ENCODE measurements around the gene KRCC1. TPM values are rescaled to one million over a fixed set of nuclear protein-coding genes. Genes with fewer than 3 reads are reported as not detected.

The KRCC1 gene
- total and polyA plus RNA-seq, 2 experiments from 2014 or later: 10.3 to 12.5 TPM

GRCh38 chr2:88027697-88028389 is 27.7 kb downstream of the KRCC1 start:
- no peaks in the 10 kb centered on the region for H3F3A ChIP-seq (replicated peaks; ENCODE audit: low read depth)
- H3K4me3 ChIP-seq: no peak overlapping the region
- no peak for ATAC-seq
- H3K27me3 ChIP-seq (ENCODE audit: insufficient read depth): no peaks in the 10 kb centered on the region
- H3K4me1 ChIP-seq (ENCODE audit: insufficient read depth): peaks cover 22% of the 10 kb centered on the region
- Mint-ChIP-seq H3K27me3 (ENCODE audit: insufficient read depth, low read depth, poor library complexity) (no peaks in the 10 kb centered on the region), H3K4me3 (no peak overlapping the region), H3K36me3 (ENCODE audit: low read depth) (peaks cover 4% of the 10 kb centered on the region; the same call in 2 of the 3 replicates), H3K27ac (peak overlapping the region; percentile 25; the same call in 1 of the 2 replicates), H3K9me3 (no peaks in the 10 kb centered on the region), H3K4me1 (peaks cover 26% of the 10 kb centered on the region)
- no peak for DNase-seq (ENCODE audit: low spot score)
- peak overlapping the region; percentile 82 for H3K27ac ChIP-seq (ENCODE audit: low read depth)
- H2AFZ ChIP-seq: no peak overlapping the region
- H3K4me2 ChIP-seq: no peak overlapping the region
- 0 out of 2 replicates have a peak, but pooled peaks cover 2% of the 10 kb centered on the region for H3K36me3 ChIP-seq (ENCODE audit: insufficient read depth)
- TF ChIP-seq EZH2 (IDR thresholded peaks at IDR 0.05; ENCODE audit: low read depth, unreplicated experiment): no peak
- H3K79me2 ChIP-seq (replicated peaks; ENCODE audit: insufficient read depth): no peaks in the 10 kb centered on the region
- H3K9me2 ChIP-seq (ENCODE audit: insufficient read depth): peaks cover 10% of the 10 kb centered on the region
- H4K20me1 ChIP-seq (replicated peaks; ENCODE audit: insufficient read depth): no peaks in the 10 kb centered on the region

GRCh38 chr2:88024509-88024908 is 31.1 kb downstream of the KRCC1 start:
- peak overlapping the region; percentile 9; the same call in 1 of the 2 replicates for H3K27ac ChIP-seq (ENCODE audit: low read depth)
- H3K4me3 ChIP-seq: no peak overlapping the region
- Mint-ChIP-seq H3K9me3 (peaks cover 9% of the 10 kb centered on the region), H3K27me3 (ENCODE audit: insufficient read depth, low read depth, poor library complexity) (no peaks in the 10 kb centered on the region), H3K4me1 (peaks cover 34% of the 10 kb centered on the region), H3K27ac (peak overlapping the region; percentile 94), H3K4me3 (peak overlapping the region; percentile 22; the same call in 2 of the 3 replicates), H3K36me3 (ENCODE audit: low read depth) (peaks cover 12% of the 10 kb centered on the region)
- ATAC-seq: peak; percentile 100
- H3F3A ChIP-seq (replicated peaks; ENCODE audit: low read depth): no peaks in the 10 kb centered on the region
- no peaks in the 10 kb centered on the region for H3K36me3 ChIP-seq (ENCODE audit: insufficient read depth)
- H3K27me3 ChIP-seq (ENCODE audit: insufficient read depth): no peaks in the 10 kb centered on the region
- no peak overlapping the region for H2AFZ ChIP-seq
- no peak for TF ChIP-seq STAT1 (IDR thresholded peaks at IDR 0.05; ENCODE audit: unreplicated experiment)
- TF ChIP-seq POLR2AphosphoS5 (IDR thresholded peaks at IDR 0.05; ENCODE audit: low read depth): peak; percentile 42
- peak; percentile 40; the same call in 1 of the 2 replicates for TF ChIP-seq CREB1 (CRISPR knock-in tag; IDR thresholded peaks at IDR 0.05; ENCODE audit: low read depth)
- no peak for TF ChIP-seq ZNF114 (CRISPR knock-in tag; IDR thresholded peaks at IDR 0.05)
- peak; percentile 97 for DNase-seq (ENCODE audit: low spot score)
- peaks cover 6% of the 10 kb centered on the region; the same call in 1 of the 2 replicates for H3K9me2 ChIP-seq (ENCODE audit: insufficient read depth)
- no peaks in the 10 kb centered on the region for H3K79me2 ChIP-seq (replicated peaks; ENCODE audit: insufficient read depth)
- H4K20me1 ChIP-seq (replicated peaks; ENCODE audit: insufficient read depth): no peaks in the 10 kb centered on the region
- H3K4me2 ChIP-seq: peak overlapping the region; percentile 34; the same call in 1 of the 2 replicates
- H3K4me1 ChIP-seq (ENCODE audit: insufficient read depth): peaks cover 17% of the 10 kb centered on the region

GRCh38 chr2:88022669-88022921 is 33.0 kb downstream of the KRCC1 start:
- DNase-seq (ENCODE audit: low spot score): no peak
- H3K4me1 ChIP-seq (ENCODE audit: insufficient read depth): peaks cover 20% of the 10 kb centered on the region
- no peak overlapping the region for H3K4me2 ChIP-seq
- no peaks in the 10 kb centered on the region for H3K79me2 ChIP-seq (replicated peaks; ENCODE audit: insufficient read depth)
- no peaks in the 10 kb centered on the region for H3F3A ChIP-seq (replicated peaks; ENCODE audit: low read depth)
- no peaks in the 10 kb centered on the region for H3K27me3 ChIP-seq (ENCODE audit: insufficient read depth)
- Mint-ChIP-seq H3K4me3 (no peak overlapping the region), H3K9me3 (peaks cover 21% of the 10 kb centered on the region), H3K27ac (no peak overlapping the region), H3K36me3 (ENCODE audit: low read depth) (peaks cover 19% of the 10 kb centered on the region), H3K27me3 (ENCODE audit: insufficient read depth, low read depth, poor library complexity) (no peaks in the 10 kb centered on the region), H3K4me1 (peaks cover 46% of the 10 kb centered on the region)
- no peaks in the 10 kb centered on the region for H4K20me1 ChIP-seq (replicated peaks; ENCODE audit: insufficient read depth)
- no peak for ATAC-seq
- no peak overlapping the region for H2AFZ ChIP-seq
- peaks cover 6% of the 10 kb centered on the region; the same call in 1 of the 2 replicates for H3K9me2 ChIP-seq (ENCODE audit: insufficient read depth)
- no peaks in the 10 kb centered on the region for H3K36me3 ChIP-seq (ENCODE audit: insufficient read depth)
- H3K27ac ChIP-seq (ENCODE audit: low read depth): no peak overlapping the region
- H3K4me3 ChIP-seq: no peak overlapping the region
- TF ChIP-seq EZH2phosphoT487 (IDR thresholded peaks at IDR 0.05; ENCODE audit: unreplicated experiment): no peak
- TF ChIP-seq NANOG (IDR thresholded peaks at IDR 0.05; ENCODE audit: borderline replicate concordance): no peak
- no peak for TF ChIP-seq ZNF114 (CRISPR knock-in tag; IDR thresholded peaks at IDR 0.05)
- TF ChIP-seq ZNF462 (CRISPR knock-in tag; IDR thresholded peaks at IDR 0.05): no peak
- TF ChIP-seq CTCF (conservative IDR thresholded peaks at IDR 0.05; ENCODE audit: low read depth in 2 of 2): no peak

All from GM23338 (cell line).